DND-41 (cell line): ENCODE data around the gene HSBP1L1.

Experiments
- EZH2 ChIP-seq: IDR thresholded peaks from 3 replicates; pipeline ENCODE4 v1.6.1; 2012; ENCODE audit warnings: borderline replicate concordance, low read depth, mild to moderate bottlenecking, moderate library complexity, low read length, inconsistent platforms; ENCODE audit not compliant: severe bottlenecking
- TF ChIP-seq, protein P1 (sequence below): IDR thresholded peaks from 2 replicates; pipeline ENCODE4 v1.5.1; 2012; ENCODE audit warnings: borderline replicate concordance, low read length, moderate library complexity, mild to moderate bottlenecking; ENCODE audit not compliant: poor library complexity, severe bottlenecking; ENCODE audit errors: extremely low read depth

GRCh38 chr18:79965119-79965902 lies 868 bp downstream of the HSBP1L1 start:
- TF ChIP-seq, protein P1, sequence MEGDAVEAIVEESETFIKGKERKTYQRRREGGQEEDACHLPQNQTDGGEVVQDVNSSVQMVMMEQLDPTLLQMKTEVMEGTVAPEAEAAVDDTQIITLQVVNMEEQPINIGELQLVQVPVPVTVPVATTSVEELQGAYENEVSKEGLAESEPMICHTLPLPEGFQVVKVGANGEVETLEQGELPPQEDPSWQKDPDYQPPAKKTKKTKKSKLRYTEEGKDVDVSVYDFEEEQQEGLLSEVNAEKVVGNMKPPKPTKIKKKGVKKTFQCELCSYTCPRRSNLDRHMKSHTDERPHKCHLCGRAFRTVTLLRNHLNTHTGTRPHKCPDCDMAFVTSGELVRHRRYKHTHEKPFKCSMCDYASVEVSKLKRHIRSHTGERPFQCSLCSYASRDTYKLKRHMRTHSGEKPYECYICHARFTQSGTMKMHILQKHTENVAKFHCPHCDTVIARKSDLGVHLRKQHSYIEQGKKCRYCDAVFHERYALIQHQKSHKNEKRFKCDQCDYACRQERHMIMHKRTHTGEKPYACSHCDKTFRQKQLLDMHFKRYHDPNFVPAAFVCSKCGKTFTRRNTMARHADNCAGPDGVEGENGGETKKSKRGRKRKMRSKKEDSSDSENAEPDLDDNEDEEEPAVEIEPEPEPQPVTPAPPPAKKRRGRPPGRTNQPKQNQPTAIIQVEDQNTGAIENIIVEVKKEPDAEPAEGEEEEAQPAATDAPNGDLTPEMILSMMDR, result no peak
- TF ChIP-seq EZH2, result no peak
